HepG2 (cell line): Measurements from ENCODE around the gene SIRT7. TPM values are rescaled to one million over a fixed set of nuclear protein-coding genes. Genes with fewer than 3 reads are reported as not detected.

Experiments
- ATRX ChIP-seq: sonication (generic); formaldehyde crosslinking; IDR thresholded peaks from 2 replicates; pipeline ENCODE4 v1.4.0; 2020; ENCODE audit warnings: missing genetic modification reagents, borderline replicate concordance
- CBX2 ChIP-seq, 2 experiments: fragments of 200-600 bp in 1 of 2; sonication (generic); formaldehyde crosslinking in 1 of 2; IDR thresholded peaks; 2 replicates each; pipeline versions ENCODE4 v1.7.0 to v1.8.1; 2018 to 2022; ENCODE audit warnings: low read depth in 2 of 2, low read length in 1 of 2, mild to moderate bottlenecking in 1 of 2, missing genetic modification reagents in 1 of 2
- GLI4 ChIP-seq: sonication (generic); formaldehyde crosslinking; IDR thresholded peaks from 2 replicates; pipeline ENCODE4 v1.5.1; 2020; ENCODE audit warnings: missing genetic modification reagents, mild to moderate bottlenecking, moderate library complexity, borderline replicate concordance
- GPN1 ChIP-seq: sonication (generic); formaldehyde crosslinking; IDR thresholded peaks from 2 replicates; pipeline ENCODE4 v1.5.1; 2020; ENCODE audit warnings: missing genetic modification reagents, borderline replicate concordance
- HDAC1 ChIP-seq: sonication (generic); formaldehyde crosslinking; IDR thresholded peaks from 2 replicates; pipeline ENCODE4 v1.5.1; 2020; ENCODE audit warnings: mild to moderate bottlenecking, missing genetic modification reagents
- HOXA7 ChIP-seq: sonication (generic); formaldehyde crosslinking; IDR thresholded peaks from 2 replicates; pipeline ENCODE4 v1.8.1; 2022; ENCODE audit warnings: mild to moderate bottlenecking, missing genetic modification reagents, moderate library complexity
- KLF9 ChIP-seq: IDR thresholded peaks from 2 replicates; pipeline ENCODE4 v1.6.1; 2016; ENCODE audit warnings: low read depth
- MED1 ChIP-seq: sonication (generic); formaldehyde crosslinking; IDR thresholded peaks from 2 replicates; pipeline ENCODE4 v1.4.0; 2020; ENCODE audit warnings: missing genetic modification reagents
- MXD4 ChIP-seq: IDR thresholded peaks from 2 replicates; pipeline ENCODE4 v1.6.1; 2016; ENCODE audit warnings: mild to moderate bottlenecking, missing biosample characterization, missing genetic modification reagents
- MYC ChIP-seq: sonication (generic); formaldehyde crosslinking; IDR thresholded peaks from 2 replicates; pipeline ENCODE4 v1.9.0; 2021; ENCODE audit warnings: missing genetic modification reagents, borderline replicate concordance
- ZFP90 ChIP-seq: sonication (generic); formaldehyde crosslinking; IDR thresholded peaks from 2 replicates; pipeline ENCODE4 v1.8.0; 2022; ENCODE audit warnings: missing genetic modification reagents, mild to moderate bottlenecking, inconsistent platforms, borderline replicate concordance
- ZNF101 ChIP-seq: sonication (generic); formaldehyde crosslinking; IDR thresholded peaks from 2 replicates; pipeline ENCODE4 v1.4.0; 2020; ENCODE audit warnings: mild to moderate bottlenecking, low read depth, missing genetic modification reagents, borderline replicate concordance
- ZNF30 ChIP-seq: sonication (generic); formaldehyde crosslinking; IDR thresholded peaks from 2 replicates; pipeline ENCODE4 v1.5.0; 2020; ENCODE audit warnings: mild to moderate bottlenecking, missing genetic modification reagents
- ZNF768 ChIP-seq: sonication (generic); formaldehyde crosslinking; IDR thresholded peaks from 2 replicates; pipeline ENCODE4 v1.4.0; 2020; ENCODE audit warnings: missing genetic modification reagents
- ZNF781 ChIP-seq: sonication (generic); formaldehyde crosslinking; IDR thresholded peaks from 2 replicates; pipeline ENCODE4 v1.5.1; 2020; ENCODE audit warnings: borderline replicate concordance, mild to moderate bottlenecking, missing genetic modification reagents; ENCODE audit errors: not compliant biosample characterization
- ZNF883 ChIP-seq: sonication (generic); formaldehyde crosslinking; IDR thresholded peaks from 2 replicates; pipeline ENCODE4 v1.5.1; 2020; ENCODE audit warnings: mild to moderate bottlenecking, missing genetic modification reagents; ENCODE audit errors: not compliant biosample characterization
- ZSCAN31 ChIP-seq: sonication (generic); formaldehyde crosslinking; IDR thresholded peaks from 2 replicates; pipeline ENCODE4 v1.5.0; 2020; ENCODE audit warnings: low read depth, mild to moderate bottlenecking, missing genetic modification reagents
- polyA plus RNA-seq, 8 experiments: library from polyadenylated mRNA; depleted of rRNA in 3 of 8; stranded (reverse) in 7 of 8; unstranded in 1 of 8; fragments of >200 nt; fragmentation: Illumina TruSeq in 4 of 8; extraction: Trizol in 4 of 8; gene quantifications; 2 replicates each; pipeline versions ENCODE4 v1.2.1 to v1.2.3, GENCODE V29; 2011 to 2016; ENCODE audit warnings: low read depth in 4 of 8, missing spikeins in 1 of 8, mixed read lengths in 1 of 8; ENCODE audit not compliant: insufficient read depth in 1 of 8
- total RNA-seq, 5 experiments: library from RNA; depleted of rRNA; stranded (reverse); fragments of >200 nt; fragmentation: Illumina TruSeq; extraction: Trizol; gene quantifications; 2 replicates each; pipeline ENCODE4 v1.2.3, GENCODE V29; 2016; ENCODE audit warnings: low read depth in 1 of 5
- TF ChIP-seq, protein P1 (sequence below): sonication (generic); formaldehyde crosslinking; IDR thresholded peaks from 2 replicates; pipeline ENCODE4 v1.4.0; 2020; ENCODE audit warnings: missing genetic modification reagents; ENCODE audit errors: not compliant biosample characterization
- TF ChIP-seq, protein P2 (sequence below): sonication (generic); formaldehyde crosslinking; IDR thresholded peaks from 2 replicates; pipeline ENCODE4 v1.4.0; 2020; ENCODE audit warnings: missing genetic modification reagents, borderline replicate concordance
- TF ChIP-seq, protein P3 (sequence below): sonication (generic); formaldehyde crosslinking; IDR thresholded peaks from 2 replicates; pipeline ENCODE4 v1.5.0; 2020; ENCODE audit warnings: missing genetic modification reagents, mild to moderate bottlenecking, borderline replicate concordance
- TF ChIP-seq, protein P4 (sequence below): sonication (generic); formaldehyde crosslinking; IDR thresholded peaks from 2 replicates; pipeline ENCODE4 v1.4.0; 2020; ENCODE audit warnings: missing genetic modification reagents

Gene SIRT7
- total and polyA plus RNA-seq, 2 of the 13 experiments (the other 11 are each of a cell fraction or from before 2014, with no cell fraction given), result 8.3 to 24.8 TPM

DNA sequence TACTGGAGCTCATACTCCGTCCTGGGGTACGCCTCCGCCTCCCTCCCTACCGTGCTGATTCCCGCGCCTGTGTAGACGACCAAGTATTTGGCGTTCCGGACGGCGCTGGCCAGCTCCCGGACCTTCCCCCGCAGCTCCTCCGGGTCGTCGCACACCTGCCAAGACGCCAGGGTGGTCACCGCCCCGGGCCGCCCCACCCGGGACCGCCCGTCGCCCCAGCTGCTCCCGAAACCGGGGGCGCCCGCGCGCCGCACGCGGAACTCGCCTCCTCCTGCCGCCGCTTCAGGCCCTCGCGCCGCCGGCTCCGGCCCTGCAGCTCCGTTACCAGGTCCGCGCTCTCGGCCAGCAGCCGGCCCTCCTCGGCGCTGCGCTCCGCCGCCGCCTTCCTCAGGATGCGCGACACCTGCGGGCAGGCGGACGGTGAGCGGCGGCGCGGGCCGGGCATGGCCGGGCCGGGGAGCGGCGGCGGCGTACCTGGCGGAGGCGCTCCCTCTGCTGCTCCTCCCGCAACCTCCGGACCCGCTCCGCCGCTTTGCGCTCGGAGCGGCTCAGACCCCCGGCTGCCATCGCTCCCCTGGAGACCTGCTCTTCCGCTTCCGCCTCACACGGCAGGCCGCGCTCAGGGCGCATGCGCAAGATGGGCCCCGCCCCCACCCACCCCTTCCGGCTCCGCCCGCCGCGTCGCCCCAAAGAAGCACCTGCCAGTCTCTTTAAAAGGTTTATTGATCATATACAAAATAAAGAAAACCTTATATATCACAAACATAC is at the start of gene SIRT7 (continued):
- TF ChIP-seq, protein P1, sequence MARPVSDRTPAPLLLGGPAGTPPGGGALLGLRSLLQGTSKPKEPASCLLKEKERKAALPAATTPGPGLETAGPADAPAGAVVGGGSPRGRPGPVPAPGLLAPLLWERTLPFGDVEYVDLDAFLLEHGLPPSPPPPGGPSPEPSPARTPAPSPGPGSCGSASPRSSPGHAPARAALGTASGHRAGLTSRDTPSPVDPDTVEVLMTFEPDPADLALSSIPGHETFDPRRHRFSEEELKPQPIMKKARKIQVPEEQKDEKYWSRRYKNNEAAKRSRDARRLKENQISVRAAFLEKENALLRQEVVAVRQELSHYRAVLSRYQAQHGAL (CRISPR knock-in tag), result no peak
- TF ChIP-seq, protein P2, sequence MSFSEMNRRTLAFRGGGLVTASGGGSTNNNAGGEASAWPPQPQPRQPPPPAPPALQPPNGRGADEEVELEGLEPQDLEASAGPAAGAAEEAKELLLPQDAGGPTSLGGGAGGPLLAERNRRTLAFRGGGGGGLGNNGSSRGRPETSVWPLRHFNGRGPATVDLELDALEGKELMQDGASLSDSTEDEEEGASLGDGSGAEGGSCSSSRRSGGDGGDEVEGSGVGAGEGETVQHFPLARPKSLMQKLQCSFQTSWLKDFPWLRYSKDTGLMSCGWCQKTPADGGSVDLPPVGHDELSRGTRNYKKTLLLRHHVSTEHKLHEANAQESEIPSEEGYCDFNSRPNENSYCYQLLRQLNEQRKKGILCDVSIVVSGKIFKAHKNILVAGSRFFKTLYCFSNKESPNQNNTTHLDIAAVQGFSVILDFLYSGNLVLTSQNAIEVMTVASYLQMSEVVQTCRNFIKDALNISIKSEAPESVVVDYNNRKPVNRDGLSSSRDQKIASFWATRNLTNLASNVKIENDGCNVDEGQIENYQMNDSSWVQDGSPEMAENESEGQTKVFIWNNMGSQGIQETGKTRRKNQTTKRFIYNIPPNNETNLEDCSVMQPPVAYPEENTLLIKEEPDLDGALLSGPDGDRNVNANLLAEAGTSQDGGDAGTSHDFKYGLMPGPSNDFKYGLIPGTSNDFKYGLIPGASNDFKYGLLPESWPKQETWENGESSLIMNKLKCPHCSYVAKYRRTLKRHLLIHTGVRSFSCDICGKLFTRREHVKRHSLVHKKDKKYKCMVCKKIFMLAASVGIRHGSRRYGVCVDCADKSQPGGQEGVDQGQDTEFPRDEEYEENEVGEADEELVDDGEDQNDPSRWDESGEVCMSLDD, result no peak
- peak; percentile 51; the same call in 1 of the 2 replicates for TF ChIP-seq HDAC1
- TF ChIP-seq, protein P3, sequence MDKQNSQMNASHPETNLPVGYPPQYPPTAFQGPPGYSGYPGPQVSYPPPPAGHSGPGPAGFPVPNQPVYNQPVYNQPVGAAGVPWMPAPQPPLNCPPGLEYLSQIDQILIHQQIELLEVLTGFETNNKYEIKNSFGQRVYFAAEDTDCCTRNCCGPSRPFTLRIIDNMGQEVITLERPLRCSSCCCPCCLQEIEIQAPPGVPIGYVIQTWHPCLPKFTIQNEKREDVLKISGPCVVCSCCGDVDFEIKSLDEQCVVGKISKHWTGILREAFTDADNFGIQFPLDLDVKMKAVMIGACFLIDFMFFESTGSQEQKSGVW, result no peak
- no peak for TF ChIP-seq HOXA7 (CRISPR knock-in tag)
- no peak for TF ChIP-seq MED1 (CRISPR knock-in tag)
- TF ChIP-seq, protein P4, sequence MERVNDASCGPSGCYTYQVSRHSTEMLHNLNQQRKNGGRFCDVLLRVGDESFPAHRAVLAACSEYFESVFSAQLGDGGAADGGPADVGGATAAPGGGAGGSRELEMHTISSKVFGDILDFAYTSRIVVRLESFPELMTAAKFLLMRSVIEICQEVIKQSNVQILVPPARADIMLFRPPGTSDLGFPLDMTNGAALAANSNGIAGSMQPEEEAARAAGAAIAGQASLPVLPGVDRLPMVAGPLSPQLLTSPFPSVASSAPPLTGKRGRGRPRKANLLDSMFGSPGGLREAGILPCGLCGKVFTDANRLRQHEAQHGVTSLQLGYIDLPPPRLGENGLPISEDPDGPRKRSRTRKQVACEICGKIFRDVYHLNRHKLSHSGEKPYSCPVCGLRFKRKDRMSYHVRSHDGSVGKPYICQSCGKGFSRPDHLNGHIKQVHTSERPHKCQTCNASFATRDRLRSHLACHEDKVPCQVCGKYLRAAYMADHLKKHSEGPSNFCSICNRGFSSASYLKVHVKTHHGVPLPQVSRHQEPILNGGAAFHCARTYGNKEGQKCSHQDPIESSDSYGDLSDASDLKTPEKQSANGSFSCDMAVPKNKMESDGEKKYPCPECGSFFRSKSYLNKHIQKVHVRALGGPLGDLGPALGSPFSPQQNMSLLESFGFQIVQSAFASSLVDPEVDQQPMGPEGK (CRISPR knock-in tag), result 0 out of 2 replicates have a peak, but pooled peaks have one; percentile 15
- TF ChIP-seq KLF9, result no peak
- TF ChIP-seq ATRX (CRISPR knock-in tag), result no peak
- no peak; the same call in 1 of the 2 replicates for TF ChIP-seq MXD4 (CRISPR knock-in tag)
- TF ChIP-seq ZNF101 (CRISPR knock-in tag), result no peak
- TF ChIP-seq ZNF883, result no peak
- no peak for TF ChIP-seq GPN1 (CRISPR knock-in tag)
- TF ChIP-seq ZNF768, result peak; percentile 51
- TF ChIP-seq CBX2 (IDR thresholded peaks at IDR 0.05; ENCODE audit: low read depth, low read length), result no peak
- TF ChIP-seq CBX2 (CRISPR knock-in tag; IDR thresholded peaks at IDR 0.05; ENCODE audit: low read depth), result no peak
- TF ChIP-seq ZNF30, result no peak
- TF ChIP-seq GLI4 (CRISPR knock-in tag), result no peak
- TF ChIP-seq MYC (CRISPR knock-in tag), result no peak
- TF ChIP-seq ZNF781, result no peak
- TF ChIP-seq ZFP90 (CRISPR knock-in tag), result no peak
- TF ChIP-seq ZSCAN31 (CRISPR knock-in tag), result no peak; the same call in 1 of the 2 replicates
